C4-2B (cell line): Measurements from ENCODE around the gene IYD.

ENCODE experiments used
- CTCF ChIP-seq: fragments of 450-650 bp; conservative IDR thresholded peaks from 2 replicates; pipeline ENCODE4 v1.5.1; 2017; ENCODE audit warnings: mild to moderate bottlenecking
- ZFX ChIP-seq: fragments of 450-650 bp; IDR thresholded peaks from 2 replicates; pipeline ENCODE4 v1.6.1; 2017

GRCh38 chr6:150453357-150453756 lies 84.5 kb downstream of the IYD start:
- TF ChIP-seq ZFX (no peak), CTCF (no peak)
